NCI-H128 (cell line): ENCODE measurements around the gene HELZ.
A peak's percentile ranks its signal among the peaks of the same experiment; 100 is the strongest.

Experiments used
- DNase-seq: peaks from one replicate; lab custom pipeline; 2025; ENCODE audit not compliant: unreplicated experiment; lab: John Stamatoyannopoulos, UW

The HELZ gene

DNA sequence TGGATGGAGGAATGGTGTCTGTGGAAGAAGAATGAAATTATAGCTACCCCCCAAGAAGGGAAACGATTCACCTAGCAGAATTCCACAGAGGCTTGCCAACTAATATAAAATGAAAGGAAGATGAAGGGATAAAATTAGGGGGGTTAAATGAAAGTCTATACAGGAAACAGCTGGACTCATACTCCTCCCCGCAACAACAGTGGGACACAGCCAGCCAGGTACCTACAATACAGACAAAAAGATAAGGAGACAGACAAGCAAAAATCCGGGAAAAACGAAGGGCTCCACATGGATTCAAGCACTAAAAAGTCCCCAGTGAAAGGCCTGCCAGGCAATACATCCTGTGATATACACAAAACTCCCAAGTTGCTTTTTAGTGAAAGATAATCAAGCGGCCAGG lies 152.7 kb downstream of the HELZ start:
- no peak for DNase-seq

- no peak for DNase-seq
These were observed 154.7 kb downstream of the HELZ start for GRCh38 chr17:67090341-67090740.

GRCh38 chr17:67088639-67089038 lies 156.4 kb downstream of the HELZ start:
- no peak for DNase-seq

DNA sequence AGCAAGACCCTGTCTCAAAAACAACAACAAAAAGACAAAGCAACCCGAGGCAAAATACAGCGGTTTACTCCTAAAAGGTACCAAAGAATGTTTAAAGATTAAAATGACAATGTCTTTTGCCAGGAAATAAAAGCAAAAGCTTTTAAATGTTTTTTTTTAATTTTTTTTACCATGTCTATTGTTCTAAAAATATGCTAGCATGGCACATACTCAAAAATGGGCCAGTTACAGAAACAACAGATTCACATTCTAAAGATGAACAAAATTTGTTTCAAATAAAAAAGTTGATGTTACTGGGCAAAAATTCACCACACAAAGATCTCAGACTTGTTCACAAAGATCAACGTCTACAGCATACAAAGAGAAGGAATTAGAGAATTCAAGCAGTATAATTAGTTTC lies 159.6 kb downstream of the HELZ start:
- no peak for DNase-seq

GRCh38 chr17:67082107-67082506 lies 162.9 kb downstream of the HELZ start:
- DNase-seq: no peak

DNA sequence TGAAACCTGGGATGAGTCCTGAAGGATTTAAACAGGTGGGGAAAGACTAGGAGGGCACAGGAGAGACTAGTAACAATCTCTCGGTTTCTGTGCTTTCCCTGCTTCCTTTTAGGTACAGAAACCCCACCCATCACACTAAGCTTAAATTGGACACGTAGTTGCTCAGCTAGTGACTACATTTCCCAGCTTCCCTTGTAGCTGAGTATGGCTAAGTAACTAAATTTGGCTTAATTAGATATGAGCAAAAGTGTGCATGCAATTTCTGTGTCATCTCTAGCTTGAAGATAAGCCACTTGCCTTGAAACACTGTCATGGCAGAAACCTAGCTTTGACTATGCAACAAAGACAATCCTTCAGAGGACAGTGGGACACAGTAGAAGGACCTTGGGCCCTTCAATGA lies 164.2 kb downstream of the HELZ start:
- DNase-seq: no peak

- no peak for DNase-seq
These were observed 165.5 kb downstream of the HELZ start for GRCh38 chr17:67079491-67079890.

- DNase-seq: no peak
These were observed 166.7 kb downstream of the HELZ start for GRCh38 chr17:67078292-67078691.

GRCh38 chr17:67076290-67076689 lies 168.7 kb downstream of the HELZ start:
- no peak for DNase-seq

DNA sequence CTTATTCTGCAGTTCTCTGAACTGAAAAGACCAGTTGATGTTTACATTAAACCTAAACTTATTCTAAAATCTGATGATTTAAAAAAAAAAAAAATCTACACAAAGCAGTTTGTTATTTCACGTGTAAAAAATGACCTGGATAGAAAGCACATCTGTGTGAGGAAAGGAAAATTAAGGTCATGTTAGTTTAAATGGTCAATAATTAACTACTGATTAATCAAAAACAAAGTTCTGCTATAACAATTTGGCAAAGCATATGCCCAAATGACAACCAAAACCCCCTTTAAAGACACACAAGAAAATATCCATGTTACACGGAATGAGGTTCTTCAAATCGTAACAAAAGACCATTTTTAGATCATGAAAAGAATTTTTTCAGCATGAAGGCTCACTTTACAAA lies 170.2 kb downstream of the HELZ start:
- no peak for DNase-seq

DNA sequence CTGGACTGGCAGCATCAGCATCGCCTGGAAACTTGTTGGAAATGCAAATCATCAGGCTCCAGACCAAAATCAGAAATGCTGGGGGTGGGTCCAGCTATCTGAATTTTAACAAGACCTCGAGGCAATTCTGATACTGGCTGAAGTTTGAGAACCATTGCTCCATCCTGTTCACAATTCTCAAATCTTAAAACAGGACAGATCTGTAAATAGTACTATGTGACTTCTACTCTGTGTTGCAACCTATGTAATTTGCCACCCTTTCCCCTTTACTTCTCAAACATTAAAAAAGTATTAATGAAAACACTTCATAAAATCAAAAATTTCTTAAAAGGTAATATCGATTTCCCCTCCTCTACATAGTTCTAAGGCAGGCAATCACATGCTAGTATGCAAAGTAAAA lies 172.1 kb downstream of the HELZ start:
- no peak for DNase-seq

DNA sequence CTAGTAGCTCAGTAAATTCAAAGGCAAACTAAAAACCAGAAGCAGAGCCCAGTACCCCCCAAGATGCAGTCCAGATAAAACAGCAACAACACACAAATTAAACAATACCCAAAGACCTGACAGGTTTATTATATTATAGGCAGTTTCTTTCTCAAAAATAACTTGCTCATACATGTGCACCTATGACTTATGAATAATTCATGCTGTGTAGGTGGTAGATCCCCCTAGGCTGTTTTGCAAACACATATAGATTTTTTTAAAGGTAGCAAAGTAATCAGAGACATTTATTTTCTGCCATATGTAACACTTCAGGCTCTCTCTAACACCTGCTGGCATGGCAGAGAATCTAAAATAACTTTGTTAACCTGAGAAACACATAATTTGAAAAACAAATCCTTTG lies 173.4 kb downstream of the HELZ start:
- no peak for DNase-seq

GRCh38 chr17:67069603-67070136 lies 175.3 kb downstream of the HELZ start:
- DNase-seq: no peak

DNA sequence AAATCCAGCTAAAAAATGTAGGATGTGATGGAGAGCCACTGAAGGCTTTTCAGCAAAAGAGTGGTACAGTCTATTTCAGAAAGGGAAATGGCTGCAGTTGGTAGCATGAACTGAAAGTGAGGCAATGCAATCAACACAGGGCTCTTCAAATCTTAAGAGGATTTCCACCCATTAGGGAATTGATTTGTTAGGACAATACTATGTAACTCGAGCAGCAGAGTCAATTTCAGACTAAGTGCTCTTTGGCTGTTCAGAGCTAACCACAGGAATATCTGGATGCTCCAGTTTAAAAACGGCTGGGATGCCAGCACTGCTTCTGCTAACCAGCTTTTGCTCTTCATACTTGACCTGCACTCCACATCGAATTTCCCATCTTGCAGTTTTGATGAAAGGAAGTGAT lies 176.0 kb downstream of the HELZ start:
- DNase-seq: peak; percentile 68

DNA sequence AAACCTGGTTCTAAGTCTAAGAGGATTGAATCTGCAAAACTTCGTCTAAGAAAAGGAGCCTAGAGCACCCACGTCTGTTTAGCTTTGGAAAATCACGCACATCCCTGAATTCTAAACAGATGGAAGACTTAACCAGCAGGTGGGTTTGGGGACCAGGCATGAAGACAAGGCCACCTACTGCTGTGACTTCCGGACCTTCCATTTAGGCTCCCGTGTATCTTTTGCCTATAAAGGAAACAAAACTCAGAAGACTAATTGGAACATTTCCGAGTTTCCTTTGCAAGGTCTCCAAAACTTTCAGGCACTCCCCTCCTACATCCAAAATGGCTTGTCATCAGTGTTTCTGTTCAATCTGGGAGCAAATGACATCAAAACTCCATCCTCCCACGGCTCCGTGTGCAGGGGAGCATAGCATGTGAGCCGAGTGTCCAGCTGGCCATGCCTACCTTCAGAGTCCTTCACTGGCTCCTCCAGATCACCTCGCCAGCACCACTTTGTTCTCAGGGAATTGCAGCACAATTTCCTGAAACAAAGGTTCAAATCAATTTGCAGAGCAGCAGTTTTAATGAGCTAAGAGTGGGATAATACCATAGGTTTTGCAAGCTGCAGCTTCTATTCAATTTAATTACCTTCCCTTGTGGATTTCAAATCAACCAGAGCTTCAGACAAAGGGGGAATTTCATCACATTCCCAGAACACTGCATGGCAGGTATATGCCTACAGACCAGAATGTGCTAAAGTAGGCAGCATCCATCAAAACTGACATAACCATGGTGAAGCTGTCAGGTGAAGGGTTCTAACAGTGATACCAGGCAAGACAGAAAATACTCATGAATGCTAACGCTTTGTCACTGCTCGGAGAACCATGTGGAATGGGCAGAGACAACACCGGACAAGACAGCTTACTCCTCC lies 177.2 kb downstream of the HELZ start:
- DNase-seq: no peak

- DNase-seq: no peak
These were observed 178.3 kb downstream of the HELZ start for GRCh38 chr17:67066717-67067116.

DNA sequence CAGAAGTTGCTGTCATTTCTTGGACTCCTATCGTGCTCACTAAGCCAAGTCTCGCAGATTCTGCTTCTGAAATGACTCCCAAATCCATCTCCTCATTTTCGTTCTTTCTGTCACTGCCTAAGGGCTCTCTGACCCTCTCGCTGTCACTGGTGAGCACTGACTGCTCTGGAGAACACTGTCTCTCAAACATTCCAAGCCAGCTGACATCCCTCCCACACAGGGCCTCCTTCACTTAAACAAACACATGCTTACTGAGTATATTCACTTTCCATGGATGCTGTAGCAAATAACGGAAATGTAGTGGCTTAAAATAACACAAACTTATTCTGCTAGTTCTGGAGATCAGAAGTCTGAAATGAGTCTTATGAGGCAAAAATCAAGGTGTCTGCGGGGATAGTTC lies 181.9 kb downstream of the HELZ start:
- no peak for DNase-seq

DNA sequence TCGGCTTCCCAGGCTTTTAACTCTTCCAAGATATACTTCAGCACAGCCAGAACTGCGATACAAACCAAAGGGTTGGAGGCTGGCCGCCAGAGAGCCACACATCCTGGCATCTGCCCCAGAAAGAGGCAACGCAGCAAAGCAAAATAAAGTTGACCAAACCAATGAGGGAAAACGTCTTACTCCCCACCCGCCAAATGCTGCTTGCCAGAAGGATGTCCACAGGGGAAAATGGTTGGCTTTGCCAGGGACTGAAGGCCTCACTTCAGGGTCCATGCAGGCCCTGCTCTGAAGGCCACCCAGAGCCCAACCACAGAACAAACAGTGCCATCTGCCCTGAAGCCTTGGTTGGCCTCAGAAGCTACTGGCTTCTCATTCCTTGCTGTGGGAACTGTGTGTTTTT lies 185.6 kb downstream of the HELZ start:
- DNase-seq: no peak

DNA sequence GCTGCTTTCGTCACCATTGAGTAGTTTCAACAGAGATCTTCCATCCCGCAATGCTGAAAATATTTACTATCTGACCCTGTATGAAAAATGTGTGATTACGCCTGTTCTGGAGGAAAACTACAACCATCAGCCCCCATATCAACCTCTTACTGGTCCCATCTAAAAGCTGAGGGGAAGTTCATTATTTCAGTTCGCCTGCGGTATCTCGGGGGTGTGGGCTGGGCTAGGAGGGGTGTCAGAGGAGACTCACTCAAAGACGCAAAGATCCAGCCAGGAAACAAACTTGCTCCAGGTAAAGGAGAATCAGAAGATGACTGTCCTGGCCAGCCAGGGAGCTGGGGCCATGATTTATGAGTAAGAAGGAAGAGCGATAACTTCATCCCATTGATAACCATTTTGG lies 187.0 kb downstream of the HELZ start:
- no peak for DNase-seq

GRCh38 chr17:67056746-67057490 lies 188.1 kb downstream of the HELZ start:
- DNase-seq: no peak

DNA sequence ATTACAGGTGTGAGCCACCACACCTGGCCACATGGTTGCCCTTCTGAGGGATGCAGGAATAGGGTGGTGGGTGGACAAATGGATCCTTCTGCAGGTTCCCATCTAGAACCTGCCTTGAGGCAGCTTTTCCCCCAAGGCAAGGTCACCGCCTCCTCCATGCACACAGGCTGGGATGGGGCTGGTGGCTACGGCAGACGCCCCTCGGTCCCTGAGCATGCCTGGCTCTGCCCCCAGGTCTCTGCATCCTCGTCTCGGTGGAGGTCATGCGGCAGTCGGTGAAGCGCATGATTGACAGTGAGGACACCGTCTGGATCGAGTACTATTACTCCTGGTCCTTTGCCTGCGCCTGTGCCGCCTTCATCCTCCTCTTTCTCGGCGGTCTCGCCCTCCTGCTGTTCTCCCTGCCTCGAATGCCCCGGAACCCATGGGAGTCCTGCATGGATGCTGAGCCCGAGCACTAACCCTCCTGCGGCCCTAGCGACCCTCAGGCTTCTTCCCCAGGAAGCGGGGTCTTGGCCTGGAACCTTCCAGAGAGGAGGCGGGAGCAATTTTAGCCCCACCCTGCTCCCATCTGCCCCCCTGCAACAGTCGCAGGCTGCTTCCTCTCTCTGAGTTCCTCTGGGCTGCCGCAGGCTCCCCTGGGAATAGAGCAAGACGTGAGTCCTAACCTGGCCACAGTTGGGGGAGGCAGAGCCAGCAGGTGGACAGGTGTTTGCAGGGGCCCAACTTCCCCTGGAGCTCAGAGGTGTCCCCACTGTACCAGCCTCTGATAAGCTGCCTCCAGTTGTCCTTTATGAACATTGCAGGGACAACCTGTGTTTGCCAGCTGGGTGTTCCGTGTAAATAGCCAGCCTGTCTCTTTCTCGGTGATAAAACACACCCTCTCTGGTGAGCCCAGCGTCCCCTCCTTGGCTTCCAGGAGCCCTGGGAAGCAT lies 188.9 kb downstream of the HELZ start:
- no peak for DNase-seq
